Loucy (cell line): ENCODE data around the gene MAST4.

Experiments used
- H2AFZ ChIP-seq: fragments of 200-600 bp; sonication (generic); 2 replicates; pipeline ENCODE4 v1.6.0; 2016; ENCODE audit warnings: antibody characterized with exemption, mild to moderate bottlenecking, low read length, moderate library complexity
- H3F3A ChIP-seq: fragments of 200-600 bp; 2 replicates; pipeline ENCODE4 v1.6.0; 2016; ENCODE audit warnings: antibody characterized with exemption, low read depth, mild to moderate bottlenecking
- H3K27me3 ChIP-seq: fragments of 200-600 bp; sonication (generic); 2 replicates; pipeline ENCODE4 v1.6.1; 2014; ENCODE audit warnings: low read length, mild to moderate bottlenecking; ENCODE audit not compliant: insufficient read depth, poor library complexity, severe bottlenecking
- H3K36me3 ChIP-seq: fragments of 200-600 bp; sonication (generic); 2 replicates; pipeline ENCODE4 v1.6.1; 2016; ENCODE audit warnings: low read length; ENCODE audit not compliant: insufficient read depth
- H3K4me1 ChIP-seq: fragments of 200-600 bp; sonication (generic); 2 replicates; pipeline ENCODE4 v1.5.1; 2014; ENCODE audit warnings: low read length, mild to moderate bottlenecking; ENCODE audit not compliant: insufficient read depth, poor library complexity, severe bottlenecking
- H3K4me2 ChIP-seq: fragments of 200-600 bp; sonication (generic); 2 replicates; pipeline ENCODE4 v1.6.0; 2014; ENCODE audit warnings: antibody characterized with exemption, low read length, low read depth, mild to moderate bottlenecking; ENCODE audit not compliant: poor library complexity, severe bottlenecking
- H3K4me3 ChIP-seq: fragments of 200-600 bp; sonication (generic); 2 replicates; pipeline ENCODE4 v1.5.1; 2014; ENCODE audit warnings: low read length, mild to moderate bottlenecking, mixed read lengths; ENCODE audit not compliant: poor library complexity, severe bottlenecking
- H3K79me2 ChIP-seq: fragments of 200-600 bp; sonication (generic); 2 replicates; pipeline ENCODE4 v1.6.1; 2014; ENCODE audit warnings: low read length; ENCODE audit not compliant: insufficient read depth
- H3K9ac ChIP-seq: fragments of 200-600 bp; sonication (generic); 2 replicates; pipeline ENCODE4 v1.6.0; 2014; ENCODE audit warnings: mild to moderate bottlenecking, low read depth, low read length, moderate library complexity; ENCODE audit not compliant: poor library complexity, severe bottlenecking
- H3K9me2 ChIP-seq: fragments of 200-600 bp; sonication (generic); replicated peaks from 2 replicates; pipeline ENCODE4 v1.6.1; 2016; ENCODE audit warnings: low read depth, low read length, mixed read lengths
- H3K9me3 ChIP-seq: fragments of 200-600 bp; sonication (generic); 2 replicates; pipeline ENCODE4 v1.6.1; 2014; ENCODE audit warnings: mild to moderate bottlenecking, antibody characterized with exemption, low read length, low read depth; ENCODE audit not compliant: insufficient read depth
- H4K20me1 ChIP-seq: fragments of 200-600 bp; sonication (generic); 2 replicates; pipeline ENCODE4 v1.6.0; 2014; ENCODE audit warnings: antibody characterized with exemption, low read length, mild to moderate bottlenecking; ENCODE audit not compliant: insufficient read depth, poor library complexity, severe bottlenecking
- EZH2phosphoT487 ChIP-seq: fragments of 200-600 bp; IDR thresholded peaks from 2 replicates; pipeline ENCODE4 v1.6.1; 2018; ENCODE audit warnings: antibody characterized with exemption, mild to moderate bottlenecking, moderate library complexity, borderline replicate concordance
- TF ChIP-seq, protein P1 (sequence below): fragments of 200-600 bp; sonication (generic); conservative IDR thresholded peaks from 2 replicates; pipeline ENCODE4 v1.5.1; 2014; ENCODE audit warnings: mild to moderate bottlenecking, antibody characterized with exemption, low read length

MAST4 gene

DNA sequence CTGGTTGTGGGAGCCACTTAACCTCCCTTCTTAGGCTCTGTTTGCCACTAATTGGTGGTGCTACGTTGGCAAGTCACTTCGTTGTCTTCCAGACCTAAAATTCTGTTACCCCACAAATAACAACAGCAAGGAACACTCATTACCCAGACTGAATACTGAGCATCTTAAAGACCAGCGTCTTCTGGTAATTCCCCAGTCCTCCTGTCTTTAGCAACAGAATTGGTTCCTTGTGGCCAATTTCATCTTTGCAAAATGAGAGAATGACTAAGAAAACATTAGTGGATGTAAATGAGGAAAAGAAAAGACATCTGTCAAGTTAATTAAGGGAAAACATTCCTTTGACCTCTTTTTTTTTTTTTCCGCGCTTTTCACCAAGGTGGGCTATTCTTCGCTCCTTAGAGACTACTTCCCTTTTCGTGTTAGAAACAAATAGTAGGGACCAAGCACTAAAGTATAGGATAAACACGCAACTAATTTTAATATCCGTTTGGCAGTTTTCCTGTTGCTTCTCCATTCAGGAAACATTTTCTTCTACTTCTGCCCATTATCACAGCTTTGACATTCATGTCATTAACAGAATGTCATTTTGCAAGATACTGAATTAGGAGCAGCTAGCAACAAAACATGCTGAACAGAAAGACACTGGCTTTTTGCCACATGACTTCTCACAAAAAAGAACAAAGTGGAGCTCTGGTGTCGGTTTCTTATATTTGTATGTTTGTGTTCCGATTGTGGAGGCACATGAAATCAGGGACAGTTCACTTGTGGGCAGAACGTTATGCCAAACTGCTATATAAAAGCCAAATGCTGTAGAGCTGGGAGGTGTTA lies 446.2 kb downstream of the MAST4 start:
- no peaks in the 10 kb centered on the region for H4K20me1 ChIP-seq
- H3K4me2 ChIP-seq = no peak overlapping the region
- peaks cover 26% of the 10 kb centered on the region for H3K4me1 ChIP-seq
- H3K27me3 ChIP-seq = no peaks in the 10 kb centered on the region
- peaks cover 83% of the 10 kb centered on the region for H3K79me2 ChIP-seq
- no peaks in the 10 kb centered on the region for H3F3A ChIP-seq
- H3K9me2 ChIP-seq = no peaks in the 10 kb centered on the region
- no peak overlapping the region for H2AFZ ChIP-seq
- TF ChIP-seq, protein P1, sequence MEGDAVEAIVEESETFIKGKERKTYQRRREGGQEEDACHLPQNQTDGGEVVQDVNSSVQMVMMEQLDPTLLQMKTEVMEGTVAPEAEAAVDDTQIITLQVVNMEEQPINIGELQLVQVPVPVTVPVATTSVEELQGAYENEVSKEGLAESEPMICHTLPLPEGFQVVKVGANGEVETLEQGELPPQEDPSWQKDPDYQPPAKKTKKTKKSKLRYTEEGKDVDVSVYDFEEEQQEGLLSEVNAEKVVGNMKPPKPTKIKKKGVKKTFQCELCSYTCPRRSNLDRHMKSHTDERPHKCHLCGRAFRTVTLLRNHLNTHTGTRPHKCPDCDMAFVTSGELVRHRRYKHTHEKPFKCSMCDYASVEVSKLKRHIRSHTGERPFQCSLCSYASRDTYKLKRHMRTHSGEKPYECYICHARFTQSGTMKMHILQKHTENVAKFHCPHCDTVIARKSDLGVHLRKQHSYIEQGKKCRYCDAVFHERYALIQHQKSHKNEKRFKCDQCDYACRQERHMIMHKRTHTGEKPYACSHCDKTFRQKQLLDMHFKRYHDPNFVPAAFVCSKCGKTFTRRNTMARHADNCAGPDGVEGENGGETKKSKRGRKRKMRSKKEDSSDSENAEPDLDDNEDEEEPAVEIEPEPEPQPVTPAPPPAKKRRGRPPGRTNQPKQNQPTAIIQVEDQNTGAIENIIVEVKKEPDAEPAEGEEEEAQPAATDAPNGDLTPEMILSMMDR = no peak
- TF ChIP-seq EZH2phosphoT487 = no peak
- no peaks in the 10 kb centered on the region for H3K9me3 ChIP-seq
- no peaks in the 10 kb centered on the region for H3K36me3 ChIP-seq
- H3K4me3 ChIP-seq = no peak overlapping the region
- H3K9ac ChIP-seq = no peak overlapping the region

DNA sequence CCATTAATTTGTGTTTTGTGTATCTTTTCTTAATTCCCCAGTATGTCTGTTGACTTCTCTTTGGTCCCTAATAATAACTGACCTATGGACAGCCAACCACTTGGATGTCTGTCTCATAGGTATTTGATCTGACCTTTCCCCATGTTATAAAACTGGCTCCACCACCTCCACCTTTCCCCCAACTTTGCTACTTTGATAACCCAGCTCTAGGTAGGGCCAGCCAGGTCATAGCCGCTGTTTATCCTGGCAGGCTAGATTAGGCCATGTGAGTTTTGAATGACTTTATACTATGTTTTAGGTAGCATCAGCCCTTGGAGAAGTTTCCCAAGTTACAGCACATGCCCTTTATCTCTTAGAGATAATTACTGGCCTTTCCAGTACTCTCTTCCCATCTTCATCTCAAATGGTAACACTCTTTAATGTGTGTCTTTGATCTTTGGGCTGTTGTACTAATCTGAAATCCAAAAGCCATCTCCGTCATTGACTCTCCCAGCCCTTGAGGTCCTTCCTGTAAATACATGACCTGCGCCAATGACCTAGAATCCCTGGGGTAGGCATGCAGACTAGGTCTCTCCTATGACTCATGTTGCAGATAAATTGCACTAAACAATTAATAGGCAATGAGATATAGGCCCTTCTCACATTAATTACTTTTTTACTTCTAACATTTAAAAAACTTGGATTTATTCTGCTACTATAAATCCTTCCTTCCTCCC lies 447.8 kb downstream of the MAST4 start:
- TF ChIP-seq EZH2phosphoT487 = no peak
- TF ChIP-seq, protein P1 = no peak
- Histone ChIP-seq H3K4me2 (no peak overlapping the region), H3F3A (no peaks in the 10 kb centered on the region), H2AFZ (no peak overlapping the region), H3K36me3 (no peaks in the 10 kb centered on the region), H3K27me3 (no peaks in the 10 kb centered on the region), H3K4me1 (peaks cover 14% of the 10 kb centered on the region), H4K20me1 (no peaks in the 10 kb centered on the region), H3K9me3 (no peaks in the 10 kb centered on the region), H3K79me2 (peaks cover 76% of the 10 kb centered on the region), H3K4me3 (no peak overlapping the region), H3K9ac (no peak overlapping the region), H3K9me2 (no peaks in the 10 kb centered on the region)

DNA sequence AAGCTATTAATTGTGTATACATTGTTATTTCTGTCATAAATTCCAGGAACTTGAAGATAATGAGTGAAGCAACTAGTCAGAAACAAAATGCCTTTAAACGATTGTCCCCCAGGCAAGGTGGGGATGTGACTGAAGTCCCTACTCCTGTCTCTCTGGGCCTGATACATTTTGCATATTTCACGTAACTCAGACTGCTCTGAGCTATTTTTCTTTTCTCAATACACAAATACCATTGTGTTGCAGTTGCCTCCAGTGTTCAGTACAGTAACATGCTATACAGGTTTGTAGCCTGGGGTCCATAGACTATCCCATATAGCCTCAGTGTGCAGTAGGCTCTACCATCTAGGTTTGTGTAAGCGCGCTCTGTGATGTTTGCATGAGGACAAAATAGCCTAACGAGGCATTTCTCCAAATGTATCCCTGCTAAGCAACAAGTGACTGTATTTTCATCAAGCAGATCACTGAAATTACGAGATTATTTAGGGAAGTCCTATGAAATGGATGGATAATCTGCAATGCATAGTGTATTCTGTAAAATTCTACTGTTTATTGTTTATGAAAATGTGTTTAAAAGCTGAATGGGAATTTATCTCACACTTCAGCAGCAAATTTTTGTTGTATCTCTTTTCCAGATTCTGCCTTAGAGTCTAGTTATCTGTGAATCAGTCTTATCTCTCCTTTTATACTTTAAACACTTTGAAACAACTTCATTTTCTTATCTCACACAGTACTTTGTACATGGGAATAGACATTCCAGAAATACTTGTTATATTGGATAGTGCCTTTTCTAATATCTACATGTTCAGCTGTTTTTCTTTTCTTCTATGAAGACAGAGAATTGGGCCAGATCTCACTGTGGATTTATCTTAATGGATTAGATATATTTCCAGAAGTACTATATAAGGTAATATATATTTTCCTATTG lies 449.9 kb downstream of the MAST4 start:
- no peaks in the 10 kb centered on the region for H3K9me2 ChIP-seq
- no peaks in the 10 kb centered on the region for H3K9me3 ChIP-seq
- no peak overlapping the region for H2AFZ ChIP-seq
- no peaks in the 10 kb centered on the region for H3K27me3 ChIP-seq
- H3K36me3 ChIP-seq = no peaks in the 10 kb centered on the region
- H3K4me3 ChIP-seq = no peak overlapping the region
- peaks cover 68% of the 10 kb centered on the region for H3K79me2 ChIP-seq
- no peaks in the 10 kb centered on the region for H4K20me1 ChIP-seq
- no peak overlapping the region for H3K4me2 ChIP-seq
- H3K9ac ChIP-seq = no peak overlapping the region
- H3K4me1 ChIP-seq = peaks cover 7% of the 10 kb centered on the region
- H3F3A ChIP-seq = no peaks in the 10 kb centered on the region
- no peak for TF ChIP-seq EZH2phosphoT487
- TF ChIP-seq, protein P1 = no peak
